Measurements from ENCODE around the gene HES4. TPM values are rescaled to one million over a fixed set of nuclear protein-coding genes. Genes with fewer than 3 reads are reported as not detected.

HES4 gene
- total and polyA plus RNA-seq, 4 donors: 13.5 to 47.9 (median 27.1) TPM

- no peak for DNase-seq
- TF ChIP-seq CTCF (IDR thresholded peaks at IDR 0.05; ENCODE audit: control extremely low read depth, extremely low read depth): no peak
- 94 to 95% methylated on average over 15 of the region's 15 CpGs for WGBS, 2 donors
- Histone ChIP-seq H3K4me3 (no peak overlapping the region), H3K27me3 (ENCODE audit: control insufficient read depth in 3 of 3, insufficient read depth in 3 of 3, low read length in 2 of 3) (no peaks in the 10 kb centered on the region), H3K27ac (ENCODE audit: low read depth in 1 of 2, low read length in 1 of 2) (no peak overlapping the region), H3K36me3 (ENCODE audit: control insufficient read depth in 4 of 4, insufficient read depth in 4 of 4, low read length in 4 of 4) (peaks cover 27 to 93% (median 37%) of the 10 kb centered on the region in 4 donors), H3K4me1 (ENCODE audit: control insufficient read depth in 5 of 5, insufficient read depth in 5 of 5, low read length in 5 of 5) (no peaks in the 10 kb centered on the region), H3K9me3 (ENCODE audit: control insufficient read depth in 4 of 4, insufficient read depth in 3 of 4, low read length in 3 of 4) (peaks cover 0 to 9% (median 0%) of the 10 kb centered on the region in 4 donors), H3K9ac (ENCODE audit: insufficient read depth in 1 of 2, low read length in 2 of 2) (no peak overlapping the region)
- ATAC-seq (ENCODE audit: insufficient read depth, low FRiP score): no peak
These were observed 47.7 kb downstream of the HES4 start for GRCh38 chr1:952201-952600.

DNA sequence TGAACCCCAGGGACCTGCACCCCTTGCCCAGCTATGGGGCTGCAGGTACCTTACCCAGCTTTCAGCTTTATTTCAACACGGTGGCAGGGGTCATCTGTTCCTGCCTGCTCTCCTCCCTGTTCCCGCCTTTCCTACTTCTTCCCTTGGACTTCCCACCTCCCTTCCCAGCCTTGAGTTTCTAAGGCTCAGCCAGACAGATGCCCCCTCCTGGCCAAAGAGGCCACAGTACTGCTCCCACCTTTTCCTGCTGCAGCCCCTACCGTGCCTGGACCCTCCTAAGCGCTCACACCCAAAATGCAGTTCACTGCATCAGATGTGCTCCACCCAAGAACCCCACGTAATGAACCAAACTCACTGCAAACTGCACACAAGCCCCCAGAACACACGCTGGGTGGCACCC is 48.5 kb downstream of the HES4 start:
- TF ChIP-seq CTCF (IDR thresholded peaks at IDR 0.05; ENCODE audit: control extremely low read depth, extremely low read depth): no peak
- H3K4me3 ChIP-seq: no peak overlapping the region
- H3K9me3 ChIP-seq (ENCODE audit: control insufficient read depth in 4 of 4, insufficient read depth in 3 of 4, low read length in 3 of 4): peaks cover 0 to 9% (median 0%) of the 10 kb centered on the region in 4 donors
- WGBS, 2 donors: 80 to 86% methylated on average over 6 of the region's 6 CpGs
- H3K4me1 ChIP-seq (ENCODE audit: control insufficient read depth in 5 of 5, insufficient read depth in 5 of 5, low read length in 5 of 5): no peaks in the 10 kb centered on the region
- ATAC-seq (ENCODE audit: insufficient read depth, low FRiP score) (no peak), DNase-seq (peak in 2 of 3 donors; percentile 26 to 31)
- H3K27me3 ChIP-seq (ENCODE audit: control insufficient read depth in 3 of 3, insufficient read depth in 3 of 3, low read length in 2 of 3): no peaks in the 10 kb centered on the region
- no peak overlapping the region for H3K27ac ChIP-seq (ENCODE audit: low read depth in 1 of 2, low read length in 1 of 2)
- H3K36me3 ChIP-seq (ENCODE audit: control insufficient read depth in 4 of 4, insufficient read depth in 4 of 4, low read length in 4 of 4): peaks cover 27 to 94% (median 40%) of the 10 kb centered on the region in 4 donors
- no peak overlapping the region for H3K9ac ChIP-seq (ENCODE audit: insufficient read depth in 1 of 2, low read length in 2 of 2)

DNA sequence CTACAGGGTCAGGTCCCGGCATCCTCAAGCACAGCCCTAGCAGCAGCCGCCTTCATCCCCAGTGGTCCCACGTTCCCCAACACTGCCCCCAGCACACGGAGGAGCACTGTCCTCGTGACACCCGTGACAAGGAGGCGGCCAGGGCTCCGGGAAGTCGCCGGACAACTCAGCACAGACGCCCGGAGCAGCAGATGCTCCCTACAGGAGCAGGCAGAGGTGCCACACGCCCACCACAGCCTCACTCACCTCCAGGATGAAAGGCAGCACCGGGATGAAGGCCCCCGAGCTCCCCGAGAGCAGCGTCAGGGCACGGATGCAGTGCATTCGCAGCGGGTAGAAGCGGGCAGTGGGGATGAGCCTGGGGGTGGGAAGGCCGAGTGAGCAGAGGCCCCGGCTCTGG is 49.0 kb downstream of the HES4 start:
- 95 to 97% methylated on average over 23 of the region's 23 CpGs for WGBS, 2 donors
- Histone ChIP-seq H3K4me1 (ENCODE audit: control insufficient read depth in 5 of 5, insufficient read depth in 5 of 5, low read length in 5 of 5) (peaks cover 0 to under 1% (median 0%) of the 10 kb centered on the region in 5 donors), H3K27me3 (ENCODE audit: control insufficient read depth in 3 of 3, insufficient read depth in 3 of 3, low read length in 2 of 3) (no peaks in the 10 kb centered on the region), H3K27ac (ENCODE audit: low read depth in 1 of 2, low read length in 1 of 2) (no peak overlapping the region), H3K4me3 (no peak overlapping the region), H3K9ac (ENCODE audit: insufficient read depth in 1 of 2, low read length in 2 of 2) (no peak overlapping the region), H3K9me3 (ENCODE audit: control insufficient read depth in 4 of 4, insufficient read depth in 3 of 4, low read length in 3 of 4) (peaks cover 0 to 9% (median 0%) of the 10 kb centered on the region in 4 donors), H3K36me3 (ENCODE audit: control insufficient read depth in 4 of 4, insufficient read depth in 4 of 4, low read length in 4 of 4) (peaks cover 27 to 95% (median 39%) of the 10 kb centered on the region in 4 donors)
- TF ChIP-seq CTCF (IDR thresholded peaks at IDR 0.05; ENCODE audit: control extremely low read depth, extremely low read depth): no peak
- ATAC-seq (ENCODE audit: insufficient read depth, low FRiP score) (no peak), DNase-seq (no peak)

DNA sequence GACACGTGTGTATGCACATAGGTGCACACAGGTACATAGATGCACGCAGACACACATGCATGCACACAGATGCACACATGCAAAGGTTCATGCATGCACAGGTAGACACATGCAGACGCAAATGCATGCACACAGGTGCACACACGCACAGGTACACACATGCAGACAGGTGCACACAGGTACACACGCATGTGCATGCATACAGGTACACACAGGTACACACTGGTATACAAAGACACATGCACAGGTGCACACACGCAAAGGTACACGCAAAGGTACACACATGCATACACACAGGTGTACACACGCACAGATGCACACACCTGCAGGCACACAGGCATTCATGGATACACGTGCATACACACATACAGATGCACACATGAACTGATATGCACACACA is 49.6 kb downstream of the HES4 start:
- 88 to 96% methylated on average over 9 of the region's 9 CpGs for WGBS, 2 donors
- Histone ChIP-seq H3K36me3 (ENCODE audit: control insufficient read depth in 4 of 4, insufficient read depth in 4 of 4, low read length in 4 of 4) (peaks cover 26 to 95% (median 40%) of the 10 kb centered on the region in 4 donors), H3K27me3 (ENCODE audit: control insufficient read depth in 3 of 3, insufficient read depth in 3 of 3, low read length in 2 of 3) (no peaks in the 10 kb centered on the region), H3K9me3 (ENCODE audit: control insufficient read depth in 4 of 4, insufficient read depth in 3 of 4, low read length in 3 of 4) (peaks cover 0 to 9% (median 0%) of the 10 kb centered on the region in 4 donors), H3K27ac (ENCODE audit: low read depth in 1 of 2, low read length in 1 of 2) (no peak overlapping the region), H3K4me3 (no peak overlapping the region), H3K4me1 (ENCODE audit: control insufficient read depth in 5 of 5, insufficient read depth in 5 of 5, low read length in 5 of 5) (peaks cover 0 to 6% (median 0%) of the 10 kb centered on the region in 5 donors), H3K9ac (ENCODE audit: insufficient read depth in 1 of 2, low read length in 2 of 2) (no peak overlapping the region)
- no peak for TF ChIP-seq CTCF (IDR thresholded peaks at IDR 0.05; ENCODE audit: control extremely low read depth, extremely low read depth)
- no peak for DNase-seq
- no peak for ATAC-seq (ENCODE audit: insufficient read depth, low FRiP score)
